ENCODE data around the gene ZNF184.
"Not testable (repeated sequence)": the region's sequence is repeated elsewhere in the genome, so short reads cannot be mapped to it uniquely, and the experiment has no call there.

Gene ZNF184

DNA sequence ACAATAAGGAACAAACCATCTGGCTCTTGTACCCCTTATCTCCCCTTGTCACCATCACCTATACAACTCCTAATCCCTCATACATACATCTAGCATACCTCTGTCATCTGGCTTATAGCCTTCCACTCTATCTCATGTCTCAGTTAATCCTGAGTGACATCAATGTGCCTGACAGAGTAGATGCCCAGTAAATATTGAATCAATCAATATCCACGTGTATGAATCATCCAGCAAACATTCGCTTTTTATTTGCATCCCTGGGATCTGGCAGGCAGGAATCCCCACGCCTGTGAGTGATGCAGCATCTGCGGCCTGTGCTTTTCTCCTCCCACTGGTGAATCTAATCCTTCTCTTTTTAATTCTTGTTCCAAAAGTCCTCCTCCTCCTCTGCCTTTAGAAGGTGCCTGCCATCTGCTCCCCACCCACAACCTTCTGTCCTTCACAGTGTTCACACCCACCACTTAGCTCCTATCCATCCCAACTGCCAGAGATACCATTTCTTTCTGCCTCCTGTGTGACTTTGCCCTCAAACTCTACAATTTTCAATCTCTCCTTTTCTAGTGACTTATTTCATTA is 46.8 kb downstream of the ZNF184 start:
- Histone ChIP-seq H2AK5ac (ENCODE audit: low read length) (no peak overlapping the region), H3K79me1 (ENCODE audit: low read length) (no peaks in the 10 kb centered on the region), H2AFZ (ENCODE audit: insufficient read depth, low read length, poor library complexity) (no peak overlapping the region), H3K36me3 (ENCODE audit: control insufficient read depth in 1 of 2, insufficient read depth in 2 of 2, low read length in 2 of 2) (no peaks in the 10 kb centered on the region), H3K9ac (ENCODE audit: low read length) (no peak overlapping the region), H3K23ac (ENCODE audit: low read length) (no peak overlapping the region), H3K14ac (ENCODE audit: low read length) (no peak overlapping the region), H4K91ac (ENCODE audit: low read depth, low read length) (no peak overlapping the region), H3K79me2 (ENCODE audit: control insufficient read depth, insufficient read depth, low read length, poor library complexity) (no peaks in the 10 kb centered on the region), H4K12ac (ENCODE audit: low read depth, low read length) (no peak overlapping the region), H3K18ac (ENCODE audit: low read length) (no peak overlapping the region), H2BK120ac (ENCODE audit: insufficient read depth, low read length, poor library complexity) (no peak overlapping the region), H2BK5ac (ENCODE audit: low read depth, low read length, poor library complexity) (no peak overlapping the region), H3K4ac (ENCODE audit: low read depth, low read length) (no peak overlapping the region), H3K4me2 (ENCODE audit: low read length) (no peak overlapping the region), H3K27me3 (ENCODE audit: insufficient read depth, low read length) (no peaks in the 10 kb centered on the region), H3K27ac (ENCODE audit: low read depth, low read length) (no peak overlapping the region), H3K4me1 (ENCODE audit: control insufficient read depth in 1 of 2, insufficient read depth in 2 of 2, low read length in 2 of 2) (peaks cover 0 to 4% of the 10 kb centered on the region in 2 experiments), H3K4me3 (ENCODE audit: low read depth, low read length) (no peak overlapping the region), H4K8ac (ENCODE audit: low read depth, low read length) (no peak overlapping the region), H3K9me3 (ENCODE audit: insufficient read depth, low read depth, low read length) (peaks cover 3% of the 10 kb centered on the region), H2BK12ac (ENCODE audit: low read length) (no peak overlapping the region)
- no CpG with 5 or more reads among the region's 4 CpGs for WGBS (ENCODE audit: extremely low coverage, insufficient coverage, insufficient read length)
- DNase-seq = no peak

DNA sequence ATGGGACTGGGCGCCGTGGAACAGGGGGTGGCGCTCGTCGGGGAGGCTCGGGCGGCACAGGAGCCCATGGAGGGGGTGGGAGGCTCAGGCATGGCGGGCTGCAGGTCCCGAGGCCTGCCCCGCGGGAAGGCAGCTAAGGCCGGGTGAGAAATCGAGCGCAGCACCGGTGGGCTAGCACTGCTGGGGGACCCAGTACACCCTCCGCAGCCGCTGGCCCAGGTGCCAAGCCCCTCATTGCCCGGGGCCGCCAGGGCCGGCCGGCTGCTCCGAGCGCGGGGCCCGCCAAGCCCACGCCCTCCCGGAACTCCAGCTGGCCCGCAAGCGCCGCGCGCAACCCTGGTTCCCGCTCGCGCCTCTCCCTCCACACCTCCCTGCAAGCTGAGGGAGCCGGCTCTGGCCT is 48.1 kb downstream of the ZNF184 start:
- H3K9ac ChIP-seq (ENCODE audit: low read length); H4K12ac ChIP-seq (ENCODE audit: low read depth, low read length): not testable (repeated sequence)

GRCh38 chr6:27422651-27423332 is 50.1 kb downstream of the ZNF184 start:
- H3K79me1 ChIP-seq (ENCODE audit: low read length) = no peaks in the 10 kb centered on the region
- H3K14ac ChIP-seq (ENCODE audit: low read length) = no peak overlapping the region
- DNase-seq = no peak
- H2AK5ac ChIP-seq (ENCODE audit: low read length) = no peak overlapping the region
- H3K4me3 ChIP-seq (ENCODE audit: low read depth, low read length) = no peak overlapping the region
- H3K27ac ChIP-seq (ENCODE audit: low read depth, low read length) = no peak overlapping the region
- H4K91ac ChIP-seq (ENCODE audit: low read depth, low read length) = no peak overlapping the region
- H2BK12ac ChIP-seq (ENCODE audit: low read length) = no peak overlapping the region
- no peaks in the 10 kb centered on the region for H3K27me3 ChIP-seq (ENCODE audit: insufficient read depth, low read length)
- no peak overlapping the region for H2AFZ ChIP-seq (ENCODE audit: insufficient read depth, low read length, poor library complexity)
- H4K8ac ChIP-seq (ENCODE audit: low read depth, low read length) = peak overlapping the region; percentile 7
- WGBS (ENCODE audit: extremely low coverage, insufficient coverage, insufficient read length) = no CpG with 5 or more reads among the region's 32 CpGs
- no peak overlapping the region for H3K4ac ChIP-seq (ENCODE audit: low read depth, low read length)
- H3K9ac ChIP-seq (ENCODE audit: low read length) = no peak overlapping the region
- H3K4me2 ChIP-seq (ENCODE audit: low read length) = no peak overlapping the region
- no peaks in the 10 kb centered on the region for H3K79me2 ChIP-seq (ENCODE audit: control insufficient read depth, insufficient read depth, low read length, poor library complexity)
- H3K36me3 ChIP-seq (ENCODE audit: control insufficient read depth in 1 of 2, insufficient read depth in 2 of 2, low read length in 2 of 2) = no peaks in the 10 kb centered on the region
- no peak overlapping the region for H4K12ac ChIP-seq (ENCODE audit: low read depth, low read length)
- no peak overlapping the region for H3K23ac ChIP-seq (ENCODE audit: low read length)
- H2BK120ac ChIP-seq (ENCODE audit: insufficient read depth, low read length, poor library complexity) = no peak overlapping the region
- no peak overlapping the region for H2BK5ac ChIP-seq (ENCODE audit: low read depth, low read length, poor library complexity)
- H3K4me1 ChIP-seq (ENCODE audit: control insufficient read depth in 1 of 2, insufficient read depth in 2 of 2, low read length in 2 of 2) = peaks cover 0 to 4% of the 10 kb centered on the region in 2 experiments
- no peak overlapping the region for H3K18ac ChIP-seq (ENCODE audit: low read length)
- H3K9me3 ChIP-seq (ENCODE audit: insufficient read depth, low read depth, low read length) = peaks cover 3% of the 10 kb centered on the region

More for the DNA sequence above, 48.1 kb downstream of the ZNF184 start:
- H3K23ac ChIP-seq (ENCODE audit: low read length); H2BK5ac ChIP-seq (ENCODE audit: low read depth, low read length, poor library complexity); H3K4me2 ChIP-seq (ENCODE audit: low read length); H2BK120ac ChIP-seq (ENCODE audit: insufficient read depth, low read length, poor library complexity); H4K8ac ChIP-seq (ENCODE audit: low read depth, low read length); H3K9me3 ChIP-seq (ENCODE audit: insufficient read depth, low read depth, low read length); DNase-seq; H4K91ac ChIP-seq (ENCODE audit: low read depth, low read length); H2AFZ ChIP-seq (ENCODE audit: insufficient read depth, low read length, poor library complexity); H3K14ac ChIP-seq (ENCODE audit: low read length); H3K36me3 ChIP-seq (ENCODE audit: control insufficient read depth in 1 of 2, insufficient read depth in 2 of 2, low read length in 2 of 2); H3K27ac ChIP-seq (ENCODE audit: low read depth, low read length); H3K27me3 ChIP-seq (ENCODE audit: insufficient read depth, low read length); H3K4ac ChIP-seq (ENCODE audit: low read depth, low read length); H2AK5ac ChIP-seq (ENCODE audit: low read length); H3K18ac ChIP-seq (ENCODE audit: low read length); H2BK12ac ChIP-seq (ENCODE audit: low read length); H3K4me1 ChIP-seq (ENCODE audit: control insufficient read depth in 1 of 2, insufficient read depth in 2 of 2, low read length in 2 of 2); H3K4me3 ChIP-seq (ENCODE audit: low read depth, low read length); H3K79me2 ChIP-seq (ENCODE audit: control insufficient read depth, insufficient read depth, low read length, poor library complexity); H3K79me1 ChIP-seq (ENCODE audit: low read length): not testable (repeated sequence)
- WGBS (ENCODE audit: extremely low coverage, insufficient coverage, insufficient read length) = no CpG with 5 or more reads among the region's 36 CpGs

DNA sequence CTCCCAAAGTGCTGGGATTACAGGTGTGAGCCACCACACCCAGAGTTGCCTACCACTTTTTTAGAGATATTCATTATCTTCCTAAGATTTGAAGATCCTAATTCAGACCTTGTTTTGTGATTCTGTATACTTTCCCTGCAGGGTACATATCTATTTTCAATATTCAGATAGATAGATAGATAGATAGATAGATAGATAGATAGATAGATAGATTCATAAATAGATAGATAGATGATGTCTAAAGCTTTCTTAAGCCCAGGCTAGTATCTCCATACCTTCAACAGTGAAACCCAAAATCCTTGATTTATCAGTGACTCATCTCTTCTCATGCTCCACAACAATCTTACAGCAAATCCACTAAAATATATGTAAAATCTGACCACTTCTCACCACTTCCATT is 53.5 kb downstream of the ZNF184 start:
- Histone ChIP-seq H4K91ac (ENCODE audit: low read depth, low read length) (no peak overlapping the region), H3K14ac (ENCODE audit: low read length) (no peak overlapping the region), H3K79me2 (ENCODE audit: control insufficient read depth, insufficient read depth, low read length, poor library complexity) (no peaks in the 10 kb centered on the region), H2AK5ac (ENCODE audit: low read length) (no peak overlapping the region), H3K23ac (ENCODE audit: low read length) (no peak overlapping the region), H4K12ac (ENCODE audit: low read depth, low read length) (no peak overlapping the region), H3K79me1 (ENCODE audit: low read length) (no peaks in the 10 kb centered on the region), H3K9me3 (ENCODE audit: insufficient read depth, low read depth, low read length) (peaks cover 3% of the 10 kb centered on the region), H2BK120ac (ENCODE audit: insufficient read depth, low read length, poor library complexity) (no peak overlapping the region), H3K9ac (ENCODE audit: low read length) (no peak overlapping the region), H3K4ac (ENCODE audit: low read depth, low read length) (no peak overlapping the region), H2BK5ac (ENCODE audit: low read depth, low read length, poor library complexity) (no peak overlapping the region), H3K4me2 (ENCODE audit: low read length) (no peak overlapping the region), H3K27ac (ENCODE audit: low read depth, low read length) (no peak overlapping the region), H3K4me1 (ENCODE audit: control insufficient read depth in 1 of 2, insufficient read depth in 2 of 2, low read length in 2 of 2) (peaks cover 0 to 4% of the 10 kb centered on the region in 2 experiments), H2BK12ac (ENCODE audit: low read length) (no peak overlapping the region), H3K36me3 (ENCODE audit: control insufficient read depth in 1 of 2, insufficient read depth in 2 of 2, low read length in 2 of 2) (no peaks in the 10 kb centered on the region), H4K8ac (ENCODE audit: low read depth, low read length) (no peak overlapping the region), H2AFZ (ENCODE audit: insufficient read depth, low read length, poor library complexity) (no peak overlapping the region), H3K27me3 (ENCODE audit: insufficient read depth, low read length) (no peaks in the 10 kb centered on the region), H3K4me3 (ENCODE audit: low read depth, low read length) (no peak overlapping the region), H3K18ac (ENCODE audit: low read length) (no peak overlapping the region)
- DNase-seq = no peak

Data from trophoblast cell (in vitro differentiated cells and primary cell).